CD4-positive, CD25-positive, alpha-beta regulatory T cell (primary cell): ENCODE results near the gene PDP2. TPM values are rescaled to one million over a fixed set of nuclear protein-coding genes. Genes with fewer than 3 reads are reported as not detected.
A peak's percentile ranks its signal among the peaks of the same experiment; 100 is the strongest.
"Not testable (repeated sequence)": the region's sequence is repeated elsewhere in the genome, so short reads cannot be mapped to it uniquely, and the experiment has no call there.

Source experiments
- ATAC-seq, 2 donors: fragments of 150-1000 bp; cut with Tn5 transposase; one replicate each; pipeline ENCODE4 v1.10.0; 2021; ENCODE audit warnings: low read depth in 2 of 2, moderate number of reproducible peaks in 2 of 2, moderate library complexity in 1 of 2
- DNase-seq, 3 donors: peaks; one replicate each; pipeline versions ENCODE4 v3.0.0 to v3.0.0-alpha.2; 2012 to 2022; ENCODE audit warnings: mixed read lengths in 1 of 3
- H3K27ac ChIP-seq: one replicate; pipeline ENCODE4 v1.7.0; 2013; ENCODE audit warnings: mild to moderate bottlenecking, low read length; ENCODE audit not compliant: insufficient read depth, poor library complexity, severe bottlenecking
- H3K27me3 ChIP-seq: one replicate; pipeline ENCODE4 v1.7.0; 2013; ENCODE audit warnings: low read length; ENCODE audit not compliant: control insufficient read depth, insufficient read depth
- H3K36me3 ChIP-seq: one replicate; pipeline ENCODE4 v1.7.0; 2013; ENCODE audit warnings: mild to moderate bottlenecking, low read length, moderate library complexity; ENCODE audit not compliant: control insufficient read depth, insufficient read depth
- H3K4me1 ChIP-seq: 2 replicates; pipeline ENCODE4 v1.7.0; 2013; ENCODE audit warnings: mild to moderate bottlenecking, low read length; ENCODE audit not compliant: insufficient read depth, control insufficient read depth, poor library complexity, severe bottlenecking
- H3K4me3 ChIP-seq: one replicate; pipeline ENCODE4 v1.7.0; 2013; ENCODE audit warnings: low read depth, mild to moderate bottlenecking, low read length, moderate library complexity
- H3K9me3 ChIP-seq, 2 experiments: 1 replicate in 1 of 2; 2 replicates in 1 of 2; pipeline ENCODE4 v1.7.0; 2013; ENCODE audit warnings: low read length in 2 of 2, mild to moderate bottlenecking in 1 of 2, moderate library complexity in 1 of 2; ENCODE audit not compliant: control insufficient read depth in 2 of 2
- H3K27ac Mint-ChIP-seq, 3 donors: one replicate each; pipeline ENCODE4 v1.8.0; 2020 to 2022; ENCODE audit warnings: mild to moderate bottlenecking in 3 of 3, mixed read lengths in 3 of 3, moderate library complexity in 2 of 3
- H3K27me3 Mint-ChIP-seq: one replicate; pipeline ENCODE4 v1.8.0; 2022; ENCODE audit warnings: mild to moderate bottlenecking, mixed read lengths
- H3K36me3 Mint-ChIP-seq: one replicate; pipeline ENCODE4 v1.8.0; 2020; ENCODE audit warnings: mixed read lengths
- H3K4me1 Mint-ChIP-seq, 4 donors: one replicate each; pipeline ENCODE4 v1.8.0; 2020 to 2022; ENCODE audit warnings: mixed read lengths in 4 of 4, mild to moderate bottlenecking in 1 of 4
- H3K4me3 Mint-ChIP-seq, 4 donors: one replicate each; pipeline ENCODE4 v1.8.0; 2020 to 2022; ENCODE audit warnings: mild to moderate bottlenecking in 4 of 4, mixed read lengths in 4 of 4, moderate library complexity in 3 of 4
- H3K9me3 Mint-ChIP-seq, 7 donors: one replicate each; pipeline ENCODE4 v1.8.0; 2020 to 2022; ENCODE audit warnings: mixed read lengths in 7 of 7, mild to moderate bottlenecking in 3 of 7, moderate library complexity in 2 of 7
- polyA plus RNA-seq, 4 donors: library from polyadenylated mRNA; unstranded; fragments of 300-500 nt; fragmentation: Illumina TruSeq; gene quantifications; one replicate each; pipeline ENCODE4 v1.2.3, GENCODE V29; 2021
- total RNA-seq: library from RNA; stranded (reverse); gene quantifications from one replicate; pipeline ENCODE4 v1.2.3, GENCODE V29; 2022

Gene PDP2
- total and polyA plus RNA-seq, 5 donors from 2014 or later, result 0.07 to 7.1 (median 1.9) TPM

GRCh38 chr16:66930189-66930588 lies 49.9 kb downstream of the PDP2 start:
- peaks cover 11% of the 10 kb centered on the region for H3K36me3 ChIP-seq
- DNase-seq, result no peak
- H3K4me1 ChIP-seq, result peaks cover 28% of the 10 kb centered on the region
- ATAC-seq, result no peak
- Mint-ChIP-seq H3K4me1 (peaks cover 6 to 39% (median 27%) of the 10 kb centered on the region in 4 donors), H3K27me3 (peaks cover 24% of the 10 kb centered on the region), H3K27ac (no peak overlapping the region), H3K9me3 (peaks cover 0 to 1% (median 0%) of the 10 kb centered on the region in 7 donors), H3K36me3 (peaks cover 11% of the 10 kb centered on the region), H3K4me3 (peak overlapping the region in 1 of 4 donors; percentile 63)
- H3K27ac ChIP-seq, result no peak overlapping the region
- peaks cover 7% of the 10 kb centered on the region for H3K27me3 ChIP-seq
- no peak overlapping the region for H3K4me3 ChIP-seq
- no peaks in the 10 kb centered on the region for H3K9me3 ChIP-seq

- H3K4me1 Mint-ChIP-seq, result peaks cover 6 to 48% (median 31%) of the 10 kb centered on the region in 4 donors
- H3K4me3 Mint-ChIP-seq, result peak overlapping the region; percentile 41 to 96 (median 72)
- Histone ChIP-seq H3K36me3 (peaks cover 11% of the 10 kb centered on the region), H3K27ac (no peak overlapping the region), H3K4me1 (peaks cover 36% of the 10 kb centered on the region), H3K4me3 (no peak overlapping the region), H3K9me3 (no peaks in the 10 kb centered on the region), H3K27me3 (no peaks in the 10 kb centered on the region)
- ATAC-seq (no peak), DNase-seq (no peak)
- peak overlapping the region in 2 of 3 donors; percentile 99 for H3K27ac Mint-ChIP-seq
- peaks cover 11% of the 10 kb centered on the region for H3K36me3 Mint-ChIP-seq
- H3K27me3 Mint-ChIP-seq, result peaks cover 11% of the 10 kb centered on the region
- peaks cover 0 to 1% (median 0%) of the 10 kb centered on the region in 7 donors for H3K9me3 Mint-ChIP-seq
Observed at GRCh38 chr16:66931665-66932064, 51.4 kb downstream of the PDP2 start.

GRCh38 chr16:66932076-66932475 lies 51.8 kb downstream of the PDP2 start:
- ATAC-seq, result no peak
- Histone ChIP-seq H3K4me1 (peaks cover 38% of the 10 kb centered on the region), H3K27ac (no peak overlapping the region), H3K27me3 (no peaks in the 10 kb centered on the region), H3K36me3 (peaks cover 11% of the 10 kb centered on the region), H3K9me3 (no peaks in the 10 kb centered on the region), H3K4me3 (no peak overlapping the region)
- H3K27me3 Mint-ChIP-seq, result peaks cover 7% of the 10 kb centered on the region
- peak overlapping the region; percentile 96 to 99 (median 98) for H3K4me3 Mint-ChIP-seq
- H3K9me3 Mint-ChIP-seq, result peaks cover 0 to 1% (median 0%) of the 10 kb centered on the region in 7 donors
- H3K27ac Mint-ChIP-seq, result peak overlapping the region in 2 of 3 donors; percentile 99
- DNase-seq, result no peak
- H3K4me1 Mint-ChIP-seq, result peaks cover 6 to 52% (median 34%) of the 10 kb centered on the region in 4 donors
- peaks cover 11% of the 10 kb centered on the region for H3K36me3 Mint-ChIP-seq

GRCh38 chr16:66933776-66934137 lies 53.4 kb downstream of the PDP2 start:
- peaks cover 38% of the 10 kb centered on the region for H3K4me1 ChIP-seq
- H3K9me3 ChIP-seq, result no peaks in the 10 kb centered on the region
- H3K36me3 Mint-ChIP-seq, result peaks cover 11% of the 10 kb centered on the region
- H3K4me3 Mint-ChIP-seq, result peak overlapping the region; percentile 96 to 99 (median 98)
- no peaks in the 10 kb centered on the region for H3K9me3 Mint-ChIP-seq
- peak overlapping the region; percentile 98 to 99 (median 99) for H3K27ac Mint-ChIP-seq
- H3K4me3 ChIP-seq, result peak overlapping the region; percentile 99
- H3K27me3 ChIP-seq, result no peaks in the 10 kb centered on the region
- no peak for DNase-seq
- peaks cover 6% of the 10 kb centered on the region for H3K27me3 Mint-ChIP-seq
- H3K36me3 ChIP-seq, result peaks cover 17% of the 10 kb centered on the region
- peaks cover 6 to 66% (median 41%) of the 10 kb centered on the region in 4 donors for H3K4me1 Mint-ChIP-seq
- H3K27ac ChIP-seq, result peak overlapping the region; percentile 88
- ATAC-seq, result peak; percentile 61 to 62

GRCh38 chr16:66934138-66934838 lies 54.0 kb downstream of the PDP2 start, which contains the start of gene CIAO2B:
CIAO2B (minus strand) TSS chr16:66934402; CDS start chr16:66934364, 38 bp downstream.
- Mint-ChIP-seq H3K4me1 (peaks cover 6 to 67% (median 41%) of the 10 kb centered on the region in 4 donors), H3K27ac (peak within 1 kb of the TSS; percentile 98 to 99 (median 99)), H3K27me3 (peaks cover 6% of the 10 kb centered on the region), H3K36me3 (peaks cover 11% of the 10 kb centered on the region), H3K4me3 (peak within 1 kb of the TSS; percentile 96 to 99 (median 98)), H3K9me3 (no peaks in the 10 kb centered on the region)
- H3K27ac ChIP-seq, result peak within 1 kb of the TSS; percentile 88
- H3K27me3 ChIP-seq, result no peaks in the 10 kb centered on the region
- H3K36me3 ChIP-seq, result peaks cover 22% of the 10 kb centered on the region
- H3K4me3 ChIP-seq, result peak within 1 kb of the TSS; percentile 99
- DNase-seq (peak; percentile 84 to 91 (median 89)), ATAC-seq (peak; percentile 85 to 86)
- H3K9me3 ChIP-seq, result no peaks in the 10 kb centered on the region
- H3K4me1 ChIP-seq, result peaks cover 38% of the 10 kb centered on the region

- Histone ChIP-seq H3K27ac (peak overlapping the region; percentile 88), H3K36me3 (peaks cover 28% of the 10 kb centered on the region), H3K4me3 (peak overlapping the region; percentile 68), H3K4me1 (peaks cover 38% of the 10 kb centered on the region)
- Mint-ChIP-seq H3K4me1 (peaks cover 6 to 68% (median 41%) of the 10 kb centered on the region in 4 donors), H3K36me3 (peaks cover 12% of the 10 kb centered on the region), H3K4me3 (peak overlapping the region; percentile 96 to 99 (median 98)), H3K27ac (peak overlapping the region; percentile 98 to 99 (median 99))
- not testable (repeated sequence) for ATAC-seq, H3K9me3 ChIP-seq, H3K9me3 Mint-ChIP-seq, DNase-seq, H3K27me3 ChIP-seq, H3K27me3 Mint-ChIP-seq
Observed at GRCh38 chr16:66934839-66935313, 54.6 kb downstream of the PDP2 start.

- Histone ChIP-seq H3K27me3 (no peaks in the 10 kb centered on the region), H3K27ac (peak within 1 kb of the TSS; percentile 88), H3K9me3 (no peaks in the 10 kb centered on the region), H3K36me3 (peaks cover 34% of the 10 kb centered on the region), H3K4me3 (peak within 1 kb of the TSS; percentile 68), H3K4me1 (peaks cover 38% of the 10 kb centered on the region)
- H3K9me3 Mint-ChIP-seq, result no peaks in the 10 kb centered on the region
- ATAC-seq (no peak), DNase-seq (peak in 1 of 3 donors; percentile 5)
- H3K27ac Mint-ChIP-seq, result peak within 1 kb of the TSS; percentile 98 to 99 (median 99)
- H3K4me1 Mint-ChIP-seq, result peaks cover 6 to 70% (median 41%) of the 10 kb centered on the region in 4 donors
- H3K4me3 Mint-ChIP-seq, result peak within 1 kb of the TSS; percentile 96 to 99 (median 98)
- H3K36me3 Mint-ChIP-seq, result peaks cover 12% of the 10 kb centered on the region
- H3K27me3 Mint-ChIP-seq, result peaks cover 6% of the 10 kb centered on the region
Observed at GRCh38 chr16:66935314-66936011, 55.1 kb downstream of the PDP2 start, which contains the start of gene CES2. CES2 (plus strand) TSS chr16:66935516; CDS start chr16:66935636, 120 bp downstream.
